ENCODE results near the gene AGAP1.

DNA sequence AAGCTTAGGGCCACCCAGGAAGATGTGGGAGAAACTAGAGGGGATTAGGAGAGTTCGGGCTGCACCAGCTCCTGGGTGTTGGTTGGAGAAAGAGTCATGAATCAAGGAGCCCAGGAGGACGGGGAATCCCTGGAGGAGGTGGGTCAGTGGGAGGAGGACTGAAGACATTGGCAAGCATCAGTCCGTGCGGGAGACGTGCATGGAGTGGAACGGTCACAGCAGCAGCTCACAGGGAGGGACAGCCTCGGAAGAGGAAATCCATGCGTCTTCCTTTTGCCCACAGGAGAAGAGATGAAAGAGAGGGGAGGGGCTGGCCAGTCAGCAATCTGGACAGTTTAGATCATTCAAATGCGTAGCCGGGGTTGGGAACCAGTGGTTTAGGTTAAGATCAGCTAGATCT, 495.7 kb downstream of the AGAP1 start:
- TF ChIP-seq, protein P1, sequence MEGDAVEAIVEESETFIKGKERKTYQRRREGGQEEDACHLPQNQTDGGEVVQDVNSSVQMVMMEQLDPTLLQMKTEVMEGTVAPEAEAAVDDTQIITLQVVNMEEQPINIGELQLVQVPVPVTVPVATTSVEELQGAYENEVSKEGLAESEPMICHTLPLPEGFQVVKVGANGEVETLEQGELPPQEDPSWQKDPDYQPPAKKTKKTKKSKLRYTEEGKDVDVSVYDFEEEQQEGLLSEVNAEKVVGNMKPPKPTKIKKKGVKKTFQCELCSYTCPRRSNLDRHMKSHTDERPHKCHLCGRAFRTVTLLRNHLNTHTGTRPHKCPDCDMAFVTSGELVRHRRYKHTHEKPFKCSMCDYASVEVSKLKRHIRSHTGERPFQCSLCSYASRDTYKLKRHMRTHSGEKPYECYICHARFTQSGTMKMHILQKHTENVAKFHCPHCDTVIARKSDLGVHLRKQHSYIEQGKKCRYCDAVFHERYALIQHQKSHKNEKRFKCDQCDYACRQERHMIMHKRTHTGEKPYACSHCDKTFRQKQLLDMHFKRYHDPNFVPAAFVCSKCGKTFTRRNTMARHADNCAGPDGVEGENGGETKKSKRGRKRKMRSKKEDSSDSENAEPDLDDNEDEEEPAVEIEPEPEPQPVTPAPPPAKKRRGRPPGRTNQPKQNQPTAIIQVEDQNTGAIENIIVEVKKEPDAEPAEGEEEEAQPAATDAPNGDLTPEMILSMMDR (conservative IDR thresholded peaks at IDR 0.05; ENCODE audit: low read length), result no peak
- TF ChIP-seq EZH2phosphoT487 (IDR thresholded peaks at IDR 0.05; ENCODE audit: borderline replicate concordance, low read depth, low read length), result no peak

Measured in OCI-LY7 (cell line).